Caco-2 (cell line): ENCODE results near the gene ADGRL2. TPM values are rescaled to one million over a fixed set of nuclear protein-coding genes. Genes with fewer than 3 reads are reported as not detected.

Experiments
- BruUV-seq: library from RNA; stranded (reverse); fragments of 400-500 nt; replicated peaks from 2 replicates; lab custom pipeline; 2021; lab: Mats Ljungman, UMichigan
- CTCF ChIA-PET: fragments of 300-600 bp; sonication (Branson Sonifier 250); formaldehyde crosslinking; loops from one replicate; lab custom pipeline; 2022; ENCODE audit warnings: antibody characterized with exemption; lab: Charles Lee
- POLR2A ChIA-PET: fragments of 300-600 bp; sonication (Branson Sonifier 250); formaldehyde crosslinking; loops from one replicate; lab custom pipeline; 2022; ENCODE audit warnings: antibody characterized with exemption; lab: Charles Lee
- DNase-seq, 2 experiments: peaks; one replicate each; pipeline versions ENCODE4 v3.0.0 to v3.0.0-alpha.2; 2020 to 2022
- H3K27me3 ChIP-seq: replicated peaks from 2 replicates; pipeline ENCODE4 v1.6.0; 2011; ENCODE audit warnings: low read length; ENCODE audit not compliant: control insufficient read depth, insufficient read depth
- H3K36me3 ChIP-seq: 2 replicates; pipeline ENCODE4 v1.5.1; 2011; ENCODE audit warnings: low read length; ENCODE audit not compliant: control insufficient read depth, insufficient read depth
- H3K4me1 ChIP-seq: fragments of 250-450 bp; sonication (Bioruptor Pico); 2 replicates; pipeline ENCODE4 v1.5.1; 2020; ENCODE audit warnings: mild to moderate bottlenecking
- H3K4me3 ChIP-seq: 2 replicates; pipeline ENCODE4 v1.5.1; 2011; ENCODE audit warnings: low read depth, mild to moderate bottlenecking, control low read depth, low read length
- H3K9me3 ChIP-seq: fragments of 250-450 bp; sonication (Bioruptor Pico); 2 replicates; pipeline ENCODE4 v1.5.1; 2020; ENCODE audit warnings: mild to moderate bottlenecking, moderate library complexity
- H3K27ac Mint-ChIP-seq: one replicate; pipeline ENCODE4 v1.8.0; 2022; ENCODE audit warnings: mixed read lengths; ENCODE audit not compliant: unreplicated experiment
- H3K27me3 Mint-ChIP-seq: one replicate; pipeline ENCODE4 v1.8.0; 2022; ENCODE audit warnings: mixed read lengths; ENCODE audit not compliant: insufficient read depth, unreplicated experiment
- H3K36me3 Mint-ChIP-seq: one replicate; pipeline ENCODE4 v1.8.0; 2022; ENCODE audit warnings: mild to moderate bottlenecking, mixed read lengths; ENCODE audit not compliant: insufficient read depth, unreplicated experiment
- H3K4me1 Mint-ChIP-seq: one replicate; pipeline ENCODE4 v1.8.0; 2022; ENCODE audit warnings: low read depth, mixed read lengths; ENCODE audit not compliant: unreplicated experiment
- H3K4me3 Mint-ChIP-seq: one replicate; pipeline ENCODE4 v1.8.0; 2022; ENCODE audit warnings: mild to moderate bottlenecking, moderate library complexity, mixed read lengths; ENCODE audit not compliant: unreplicated experiment
- H3K9me3 Mint-ChIP-seq: one replicate; pipeline ENCODE4 v1.8.0; 2022; ENCODE audit warnings: mixed read lengths; ENCODE audit not compliant: unreplicated experiment
- CTCF ChIP-seq, 2 experiments: fragments of 200-600 bp in 1 of 2; IDR thresholded peaks; 1 replicate in 1 of 2; 2 replicates in 1 of 2; pipeline versions ENCODE4 v1.5.1 to v1.8.0; 2011 to 2022; ENCODE audit warnings: antibody characterized with exemption in 1 of 2, control low read depth in 1 of 2, inconsistent platforms in 1 of 2, low read depth in 1 of 2, low read length in 1 of 2, mild to moderate bottlenecking in 1 of 2, moderate library complexity in 1 of 2; ENCODE audit not compliant: insufficient read depth in 1 of 2, severe bottlenecking in 1 of 2, unreplicated experiment in 1 of 2
- intact Hi-C: fragments of 100-400 bp; cut with micrococcal nuclease; formaldehyde crosslinking; loops from one replicate; pipeline ENCODE4 v1.10.0; 2022; ENCODE audit not compliant: unreplicated experiment
- total RNA-seq: library from RNA; stranded (reverse); gene quantifications from 2 replicates; pipeline ENCODE4 v1.2.3, GENCODE V29; 2022

Gene ADGRL2
- total RNA-seq, 1 experiment from 2014 or later: 3.8 TPM

- peaks cover 2% of the 10 kb centered on the region for H3K27me3 Mint-ChIP-seq
- no peaks in the 10 kb centered on the region for H3K9me3 Mint-ChIP-seq
- H3K4me1 Mint-ChIP-seq: no peaks in the 10 kb centered on the region
- H3K4me3 Mint-ChIP-seq: no peak overlapping the region
- intact Hi-C loops: no loop called here
- ChIA-PET CTCF (no interaction called here), POLR2A (no interaction called here)
- no peaks in the 10 kb centered on the region for H3K4me1 ChIP-seq
- no peaks in the 10 kb centered on the region for H3K9me3 ChIP-seq
- H3K36me3 Mint-ChIP-seq: no peaks in the 10 kb centered on the region
- H3K4me3 ChIP-seq: no peak overlapping the region
- no TSS peak for BruUV-seq
- no peak for TF ChIP-seq CTCF (IDR thresholded peaks at IDR 0.05; ENCODE audit: insufficient read depth in 1 of 2, low read depth in 1 of 2, low read length in 1 of 2, severe bottlenecking in 1 of 2, unreplicated experiment in 1 of 2)
- no peak overlapping the region for H3K27ac Mint-ChIP-seq
- no peak for DNase-seq
- H3K36me3 ChIP-seq: no peaks in the 10 kb centered on the region
- no peaks in the 10 kb centered on the region for H3K27me3 ChIP-seq
Measured at GRCh38 chr1:81820765-81821164, 20.0 kb downstream of the ADGRL2 start.

- peaks cover 2% of the 10 kb centered on the region for H3K27me3 Mint-ChIP-seq
- Histone ChIP-seq H3K27me3 (no peaks in the 10 kb centered on the region), H3K9me3 (no peaks in the 10 kb centered on the region), H3K4me1 (no peaks in the 10 kb centered on the region), H3K36me3 (no peaks in the 10 kb centered on the region), H3K4me3 (no peak overlapping the region)
- intact Hi-C loops: no loop called here
- DNase-seq: no peak
- H3K4me3 Mint-ChIP-seq: no peak overlapping the region
- H3K36me3 Mint-ChIP-seq: no peaks in the 10 kb centered on the region
- no TSS peak for BruUV-seq
- no peaks in the 10 kb centered on the region for H3K9me3 Mint-ChIP-seq
- H3K4me1 Mint-ChIP-seq: no peaks in the 10 kb centered on the region
- no peak for TF ChIP-seq CTCF (IDR thresholded peaks at IDR 0.05; ENCODE audit: insufficient read depth in 1 of 2, low read depth in 1 of 2, low read length in 1 of 2, severe bottlenecking in 1 of 2, unreplicated experiment in 1 of 2)
- ChIA-PET POLR2A (no interaction called here), CTCF (no interaction called here)
- H3K27ac Mint-ChIP-seq: no peak overlapping the region
Measured at GRCh38 chr1:81823082-81823481, 22.3 kb downstream of the ADGRL2 start.

- Histone ChIP-seq H3K4me1 (no peaks in the 10 kb centered on the region), H3K9me3 (no peaks in the 10 kb centered on the region), H3K27me3 (no peaks in the 10 kb centered on the region), H3K36me3 (no peaks in the 10 kb centered on the region), H3K4me3 (no peak overlapping the region)
- POLR2A ChIA-PET: no interaction called here
- no peaks in the 10 kb centered on the region for H3K36me3 Mint-ChIP-seq
- BruUV-seq: no TSS peak
- H3K27me3 Mint-ChIP-seq: no peaks in the 10 kb centered on the region
- H3K4me3 Mint-ChIP-seq: no peak overlapping the region
- TF ChIP-seq CTCF (IDR thresholded peaks at IDR 0.05; ENCODE audit: insufficient read depth in 1 of 2, low read depth in 1 of 2, low read length in 1 of 2, severe bottlenecking in 1 of 2, unreplicated experiment in 1 of 2): no peak
- H3K4me1 Mint-ChIP-seq: no peaks in the 10 kb centered on the region
- CTCF ChIA-PET: no interaction called here
- DNase-seq: no peak
- no peaks in the 10 kb centered on the region for H3K9me3 Mint-ChIP-seq
- H3K27ac Mint-ChIP-seq: no peak overlapping the region
- intact Hi-C loops: no loop called here
Measured at GRCh38 chr1:81824759-81825158, 24.0 kb downstream of the ADGRL2 start.
